ENCODE measurements around the gene KCTD10.

Gene KCTD10

GRCh38 chr12:109466821-109467220, 10.3 kb downstream of the KCTD10 start:
- no peak overlapping the region for H3K4me3 ChIP-seq (ENCODE audit: low read length, poor library complexity, severe bottlenecking)
- no peaks in the 10 kb centered on the region for H3K9me2 ChIP-seq (replicated peaks; ENCODE audit: low read depth, low read length)
- H3K36me3 ChIP-seq (ENCODE audit: insufficient read depth, low read length) = peaks cover 33% of the 10 kb centered on the region; the same call in 1 of the 2 replicates
- peaks cover 50% of the 10 kb centered on the region for H3K79me2 ChIP-seq (ENCODE audit: insufficient read depth, low read length)
- H3F3A ChIP-seq (ENCODE audit: low read depth) = no peaks in the 10 kb centered on the region
- H3K4me2 ChIP-seq (ENCODE audit: low read depth, low read length, poor library complexity, severe bottlenecking) = no peak overlapping the region
- no peak overlapping the region for H3K9ac ChIP-seq (ENCODE audit: low read depth, low read length, poor library complexity, severe bottlenecking)
- H3K4me1 ChIP-seq (ENCODE audit: insufficient read depth, low read length, poor library complexity, severe bottlenecking) = no peaks in the 10 kb centered on the region
- H2AFZ ChIP-seq (ENCODE audit: low read length) = no peak overlapping the region
- H4K20me1 ChIP-seq (ENCODE audit: insufficient read depth, low read length, poor library complexity, severe bottlenecking) = peaks cover 21% of the 10 kb centered on the region
- TF ChIP-seq EZH2phosphoT487 (IDR thresholded peaks at IDR 0.05; ENCODE audit: borderline replicate concordance) (no peak), CTCF (conservative IDR thresholded peaks at IDR 0.05; ENCODE audit: low read length) (no peak)
- H3K9me3 ChIP-seq (ENCODE audit: insufficient read depth, low read depth, low read length) = no peaks in the 10 kb centered on the region
- H3K27me3 ChIP-seq (ENCODE audit: insufficient read depth, low read length, poor library complexity, severe bottlenecking) = no peaks in the 10 kb centered on the region

GRCh38 chr12:109466305-109466704, 10.8 kb downstream of the KCTD10 start:
- H3F3A ChIP-seq (ENCODE audit: low read depth) = no peaks in the 10 kb centered on the region
- H3K79me2 ChIP-seq (ENCODE audit: insufficient read depth, low read length) = peaks cover 50% of the 10 kb centered on the region
- no peak overlapping the region for H3K9ac ChIP-seq (ENCODE audit: low read depth, low read length, poor library complexity, severe bottlenecking)
- no peak overlapping the region for H2AFZ ChIP-seq (ENCODE audit: low read length)
- peaks cover 1% of the 10 kb centered on the region for H3K4me1 ChIP-seq (ENCODE audit: insufficient read depth, low read length, poor library complexity, severe bottlenecking)
- H3K9me2 ChIP-seq (replicated peaks; ENCODE audit: low read depth, low read length) = no peaks in the 10 kb centered on the region
- H4K20me1 ChIP-seq (ENCODE audit: insufficient read depth, low read length, poor library complexity, severe bottlenecking) = peaks cover 17% of the 10 kb centered on the region
- H3K9me3 ChIP-seq (ENCODE audit: insufficient read depth, low read depth, low read length) = no peaks in the 10 kb centered on the region
- H3K27me3 ChIP-seq (ENCODE audit: insufficient read depth, low read length, poor library complexity, severe bottlenecking) = no peaks in the 10 kb centered on the region
- peaks cover 33% of the 10 kb centered on the region; the same call in 1 of the 2 replicates for H3K36me3 ChIP-seq (ENCODE audit: insufficient read depth, low read length)
- TF ChIP-seq CTCF (conservative IDR thresholded peaks at IDR 0.05; ENCODE audit: low read length) (no peak), EZH2phosphoT487 (IDR thresholded peaks at IDR 0.05; ENCODE audit: borderline replicate concordance) (no peak)
- H3K4me3 ChIP-seq (ENCODE audit: low read length, poor library complexity, severe bottlenecking) = no peak overlapping the region
- no peak overlapping the region for H3K4me2 ChIP-seq (ENCODE audit: low read depth, low read length, poor library complexity, severe bottlenecking)

GRCh38 chr12:109464642-109465351, 12.3 kb downstream of the KCTD10 start:
- H3K9me3 ChIP-seq (ENCODE audit: insufficient read depth, low read depth, low read length) = no peaks in the 10 kb centered on the region
- no peak overlapping the region for H3K4me2 ChIP-seq (ENCODE audit: low read depth, low read length, poor library complexity, severe bottlenecking)
- peaks cover 15% of the 10 kb centered on the region for H4K20me1 ChIP-seq (ENCODE audit: insufficient read depth, low read length, poor library complexity, severe bottlenecking)
- H2AFZ ChIP-seq (ENCODE audit: low read length) = no peak overlapping the region
- H3K36me3 ChIP-seq (ENCODE audit: insufficient read depth, low read length) = peaks cover 41% of the 10 kb centered on the region; the same call in 1 of the 2 replicates
- H3K9me2 ChIP-seq (replicated peaks; ENCODE audit: low read depth, low read length) = no peaks in the 10 kb centered on the region
- no peaks in the 10 kb centered on the region for H3F3A ChIP-seq (ENCODE audit: low read depth)
- no peaks in the 10 kb centered on the region for H3K27me3 ChIP-seq (ENCODE audit: insufficient read depth, low read length, poor library complexity, severe bottlenecking)
- peaks cover 3% of the 10 kb centered on the region for H3K4me1 ChIP-seq (ENCODE audit: insufficient read depth, low read length, poor library complexity, severe bottlenecking)
- no peak overlapping the region for H3K9ac ChIP-seq (ENCODE audit: low read depth, low read length, poor library complexity, severe bottlenecking)
- peaks cover 49% of the 10 kb centered on the region; the same call in 1 of the 2 replicates for H3K79me2 ChIP-seq (ENCODE audit: insufficient read depth, low read length)
- no peak overlapping the region for H3K4me3 ChIP-seq (ENCODE audit: low read length, poor library complexity, severe bottlenecking)
- TF ChIP-seq CTCF (conservative IDR thresholded peaks at IDR 0.05; ENCODE audit: low read length) (no peak), EZH2phosphoT487 (IDR thresholded peaks at IDR 0.05; ENCODE audit: borderline replicate concordance) (no peak)
